ES-I3 (cell line): ENCODE measurements around the gene DPH7.
"Not testable (repeated sequence)": the region's sequence is repeated elsewhere in the genome, so short reads cannot be mapped to it uniquely, and the experiment has no call there.

Experiments
- H3K36me3 ChIP-seq: 2 replicates; pipeline ENCODE4 v1.6.1; 2013; ENCODE audit warnings: mild to moderate bottlenecking, low read length, control low read depth, moderate library complexity; ENCODE audit not compliant: insufficient read depth
- H3K4me1 ChIP-seq: 2 replicates; pipeline ENCODE4 v1.6.1; 2013; ENCODE audit warnings: mild to moderate bottlenecking, control low read depth, low read length; ENCODE audit not compliant: insufficient read depth
- H3K9ac ChIP-seq: 2 replicates; pipeline ENCODE4 v1.6.1; 2013; ENCODE audit warnings: low read depth, mild to moderate bottlenecking, low read length, moderate library complexity
- H3K9me3 ChIP-seq: 2 replicates; pipeline ENCODE4 v1.6.1; 2013; ENCODE audit warnings: mild to moderate bottlenecking, low read length, moderate library complexity; ENCODE audit not compliant: control insufficient read depth, insufficient read depth

The DPH7 gene

GRCh38 chr9:137516144-137516917, 62.4 kb downstream of the DPH7 start:
- no peaks in the 10 kb centered on the region for H3K9me3 ChIP-seq
- H3K36me3 ChIP-seq = no peaks in the 10 kb centered on the region
- H3K9ac ChIP-seq = no peak overlapping the region
- H3K4me1 ChIP-seq = no peaks in the 10 kb centered on the region

GRCh38 chr9:137515338-137515724, 63.4 kb downstream of the DPH7 start:
- no peaks in the 10 kb centered on the region for H3K36me3 ChIP-seq
- H3K9ac ChIP-seq = no peak overlapping the region
- no peaks in the 10 kb centered on the region for H3K4me1 ChIP-seq
- H3K9me3 ChIP-seq = no peaks in the 10 kb centered on the region

GRCh38 chr9:137514691-137515337, 63.9 kb downstream of the DPH7 start:
- H3K4me1 ChIP-seq = no peaks in the 10 kb centered on the region
- H3K36me3 ChIP-seq = no peaks in the 10 kb centered on the region
- H3K9ac ChIP-seq = no peak overlapping the region
- no peaks in the 10 kb centered on the region for H3K9me3 ChIP-seq

- not testable (repeated sequence) for H3K36me3 ChIP-seq, H3K9me3 ChIP-seq, H3K4me1 ChIP-seq, H3K9ac ChIP-seq
These were observed 64.7 kb downstream of the DPH7 start for GRCh38 chr9:137513801-137514570.

DNA sequence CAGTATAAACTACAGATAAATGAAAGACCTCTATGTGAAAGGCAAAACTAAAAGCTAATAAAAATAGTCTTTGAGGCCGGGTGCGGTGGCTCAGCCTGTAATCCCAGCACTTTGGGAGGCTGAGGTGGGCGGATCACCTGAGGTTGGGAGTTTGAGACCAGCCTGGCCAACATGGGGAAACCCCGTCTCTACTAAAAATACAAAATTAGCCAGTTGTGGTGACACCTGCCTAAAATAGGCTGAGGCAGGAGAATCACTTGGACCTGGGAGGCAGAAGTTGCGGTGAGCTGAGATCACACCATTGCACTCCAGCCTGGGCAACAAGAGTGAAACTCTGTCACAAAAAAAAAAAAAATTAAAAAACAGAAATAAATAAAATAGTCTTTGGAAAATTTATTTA, 65.6 kb downstream of the DPH7 start:
- H3K36me3 ChIP-seq, H3K4me1 ChIP-seq, H3K9me3 ChIP-seq, H3K9ac ChIP-seq: not testable (repeated sequence)

DNA sequence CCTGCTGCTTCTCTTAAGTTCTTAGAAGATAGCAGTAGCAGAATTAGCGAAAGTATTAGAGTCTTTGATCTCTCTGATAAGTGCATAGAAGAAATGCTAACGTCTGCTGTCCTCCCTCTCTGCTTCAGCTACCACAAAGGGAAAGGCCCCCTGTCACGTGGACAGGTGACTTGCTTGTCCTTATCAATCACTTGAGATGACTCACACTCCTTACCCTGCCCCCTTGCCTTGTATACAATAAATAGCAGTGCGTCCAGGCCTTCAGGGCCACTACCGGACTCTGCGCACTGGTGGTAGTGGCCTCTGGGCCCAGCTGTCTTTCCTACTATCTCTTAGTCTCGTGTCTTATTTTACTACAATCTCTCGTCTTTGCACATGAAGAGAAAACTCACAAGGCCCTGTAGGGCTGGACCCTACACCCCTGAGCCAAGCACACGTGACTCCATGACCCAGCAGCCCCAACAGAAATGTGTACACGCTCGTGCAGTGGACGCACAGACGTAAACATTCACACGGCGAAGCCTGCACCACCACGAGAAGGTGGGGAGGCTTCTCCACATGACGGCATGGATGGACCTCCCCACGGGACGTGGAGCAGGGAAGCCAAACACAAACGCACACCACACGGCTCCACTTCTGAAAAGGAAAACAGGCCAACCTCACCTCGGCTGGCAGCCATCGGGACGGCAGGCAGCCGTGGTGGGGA, 66.8 kb downstream of the DPH7 start:
- no peaks in the 10 kb centered on the region for H3K36me3 ChIP-seq
- no peaks in the 10 kb centered on the region for H3K9me3 ChIP-seq
- H3K9ac ChIP-seq = no peak overlapping the region

DNA sequence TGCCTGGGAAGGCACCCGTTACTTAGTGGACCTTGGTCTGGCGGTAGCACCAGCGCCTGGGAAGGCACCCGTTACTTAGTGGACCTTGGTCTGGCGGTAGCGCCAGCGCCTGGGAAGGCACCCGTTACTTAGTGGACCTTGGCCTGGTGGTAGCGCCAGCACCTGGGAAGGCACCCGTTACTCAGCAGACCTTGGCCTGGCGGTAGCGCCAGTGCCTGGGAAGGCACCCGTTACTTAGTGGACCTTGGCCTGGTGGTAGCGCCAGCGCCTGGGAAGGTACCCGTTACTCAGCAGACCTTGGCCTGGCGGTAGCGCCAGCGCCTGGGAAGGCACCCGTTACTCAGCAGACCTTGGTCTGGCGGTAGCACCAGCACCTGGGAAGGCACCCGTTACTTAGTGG, 67.6 kb downstream of the DPH7 start:
- H3K9me3 ChIP-seq, H3K9ac ChIP-seq, H3K4me1 ChIP-seq, H3K36me3 ChIP-seq: not testable (repeated sequence)

More for the DNA sequence above, 66.8 kb downstream of the DPH7 start:
- no peaks in the 10 kb centered on the region for H3K4me1 ChIP-seq

GRCh38 chr9:137509198-137509597, 69.5 kb downstream of the DPH7 start:
- H3K4me1 ChIP-seq = no peaks in the 10 kb centered on the region
- no peaks in the 10 kb centered on the region for H3K9me3 ChIP-seq
- H3K9ac ChIP-seq = no peak overlapping the region
- H3K36me3 ChIP-seq = no peaks in the 10 kb centered on the region

- Histone ChIP-seq H3K36me3 (no peaks in the 10 kb centered on the region), H3K4me1 (no peaks in the 10 kb centered on the region), H3K9me3 (no peaks in the 10 kb centered on the region), H3K9ac (no peak overlapping the region)
These were observed 72.0 kb downstream of the DPH7 start for GRCh38 chr9:137506702-137507171.

DNA sequence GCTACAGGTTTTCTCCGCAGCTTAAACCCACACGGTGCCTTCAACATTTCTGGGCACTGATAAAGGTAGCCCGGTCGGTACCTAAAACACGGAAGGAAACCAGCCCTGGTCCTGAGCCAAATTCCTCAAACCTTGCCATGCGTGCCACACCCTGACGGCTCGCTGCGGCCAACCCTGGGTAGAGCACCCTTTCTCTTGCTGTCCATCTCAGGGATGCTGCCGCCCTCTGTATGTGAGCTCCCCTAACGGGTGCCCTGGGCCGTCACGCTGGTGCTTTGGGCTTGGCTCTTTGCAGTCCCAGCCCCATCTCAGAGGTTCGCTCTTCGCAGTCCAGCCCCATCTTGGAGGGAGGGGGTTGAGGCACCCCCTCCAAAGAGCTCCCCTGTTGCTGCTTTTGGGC, 72.5 kb downstream of the DPH7 start:
- H3K4me1 ChIP-seq = no peaks in the 10 kb centered on the region
- no peaks in the 10 kb centered on the region for H3K9me3 ChIP-seq
- no peak overlapping the region for H3K9ac ChIP-seq
- no peaks in the 10 kb centered on the region for H3K36me3 ChIP-seq

GRCh38 chr9:137505421-137506140, 73.1 kb downstream of the DPH7 start:
- Histone ChIP-seq H3K9me3 (no peaks in the 10 kb centered on the region), H3K9ac (no peak overlapping the region), H3K4me1 (no peaks in the 10 kb centered on the region), H3K36me3 (no peaks in the 10 kb centered on the region)
